Transverse colon (tissue), 4 donors: Measurements from ENCODE around the gene GSK3B. TPM values are rescaled to one million over a fixed set of nuclear protein-coding genes. Genes with fewer than 3 reads are reported as not detected.

Source experiments
- DNase-seq: peaks from one replicate; pipeline ENCODE4 v3.0.0-alpha.2; 2019
- H3K27ac ChIP-seq, 4 donors: fragments of 200-600 bp; sonication (generic); 2 replicates each; pipeline ENCODE4 v1.5.1; 2016 to 2018; ENCODE audit warnings: inconsistent platforms in 4 of 4
- H3K27me3 ChIP-seq: fragments of 200-600 bp; sonication (generic); 2 replicates; pipeline ENCODE4 v1.5.1; 2017; ENCODE audit warnings: inconsistent platforms
- H3K36me3 ChIP-seq, 4 donors: fragments of 200-600 bp; sonication (generic); 2 replicates each; pipeline ENCODE4 v1.5.1; 2017 to 2019; ENCODE audit warnings: inconsistent platforms in 4 of 4
- H3K4me1 ChIP-seq, 4 donors: fragments of 200-600 bp; sonication (generic); 2 replicates each; pipeline ENCODE4 v1.5.1; 2017 to 2020; ENCODE audit warnings: inconsistent platforms in 4 of 4
- H3K4me3 ChIP-seq, 4 donors: fragments of 200-600 bp; sonication (generic); 1 replicate in 1 of 4; 2 replicates in 3 of 4; pipeline versions ENCODE4 v1.5.1 to v1.6.1; 2017 to 2019; ENCODE audit warnings: inconsistent platforms in 4 of 4
- H3K9me3 ChIP-seq, 2 donors: fragments of 200-600 bp; sonication (generic); 2 replicates each; pipeline ENCODE4 v1.5.1; 2017 to 2019; ENCODE audit warnings: inconsistent platforms in 2 of 2
- CTCF ChIP-seq, 5 experiments: fragments of 200-600 bp in 3 of 5; fragments of 450-650 bp in 2 of 5; sonication (generic) in 3 of 5; IDR thresholded peaks; 1 replicate in 2 of 5; 2 replicates in 3 of 5; pipeline ENCODE4 v1.5.1; 2016 to 2017; ENCODE audit warnings: antibody characterized with exemption in 5 of 5, inconsistent platforms in 3 of 5, mild to moderate bottlenecking in 2 of 5, moderate library complexity in 1 of 5
- EP300 ChIP-seq: sonication (generic); formaldehyde crosslinking; IDR thresholded peaks from one replicate; pipeline ENCODE4 v1.6.1; 2017; ENCODE audit warnings: antibody characterized with exemption, low read depth
- POLR2A ChIP-seq: fragments of 450-650 bp; IDR thresholded peaks from one replicate; pipeline ENCODE4 v1.6.1; 2016; ENCODE audit warnings: antibody characterized with exemption, mild to moderate bottlenecking, moderate library complexity
- POLR2AphosphoS5 ChIP-seq, 3 donors: sonication (generic); formaldehyde crosslinking; IDR thresholded peaks; one replicate each; pipeline ENCODE4 v1.6.1; 2016; ENCODE audit warnings: antibody characterized with exemption in 3 of 3
- whole genome bisulfite sequencing, 2 donors: methylation state at CpG; one replicate each; pipeline ENCODE4 v1.1.5; 2018; ENCODE audit warnings: low coverage in 1 of 2; 5-methylcytosine and 5-hydroxymethylcytosine counted together
- in situ Hi-C, 4 donors: fragments of 200-750 bp; cut with MboI; loops; one replicate each; pipeline versions ENCODE4 v1.15.0 to v1.15.1; 2017; ENCODE audit warnings: low sequenced_read_pairs in 3 of 4, low pct_ligation_motif_present in 1 of 4, low pct_unique_long_range_greater_than_20kb in 1 of 4
- intact Hi-C: fragments of 100-400 bp; cut with DNase I; formaldehyde crosslinking; loops from one replicate; pipeline ENCODE4 v1.15.1; 2023; ENCODE audit warnings: low total_unique reads
- total RNA-seq, 4 donors: library from RNA; depleted of rRNA; stranded (reverse); fragments of >200 nt; gene quantifications; one replicate each; pipeline ENCODE4 v1.1.0, GENCODE V29; 2016

Gene GSK3B
- total RNA-seq, 4 donors from 2014 or later = 14.7 to 35.9 (median 24.2) TPM

GRCh38 chr3:119902061-119902460 is 192.2 kb downstream of the GSK3B start:
- Histone ChIP-seq H3K36me3 (peaks cover 0 to 19% (median 5%) of the 10 kb centered on the region in 4 donors), H3K9me3 (no peaks in the 10 kb centered on the region), H3K4me3 (no peak overlapping the region), H3K27ac (no peak overlapping the region), H3K27me3 (no peaks in the 10 kb centered on the region), H3K4me1 (no peaks in the 10 kb centered on the region)
- no peak for DNase-seq
- in situ Hi-C loops (no loop called here), intact Hi-C loops (no loop called here)
- WGBS, 2 donors = 79 to 90% methylated on average over 3 of the region's 3 CpGs
- TF ChIP-seq POLR2A (no peak), CTCF (IDR thresholded peaks at IDR 0.05) (no peak), POLR2AphosphoS5 (IDR thresholded peaks at IDR 0.05) (no peak), EP300 (no peak)

- in situ Hi-C loops = no loop called here
- Histone ChIP-seq H3K27ac (no peak overlapping the region), H3K36me3 (peaks cover 0 to 19% (median 5%) of the 10 kb centered on the region in 4 donors), H3K27me3 (no peaks in the 10 kb centered on the region), H3K4me3 (no peak overlapping the region), H3K9me3 (no peaks in the 10 kb centered on the region), H3K4me1 (no peaks in the 10 kb centered on the region)
- no peak for DNase-seq
- intact Hi-C loops = no loop called here
- 98 to 100% methylated on average over 1 of the region's 1 CpG for WGBS, 2 donors
- TF ChIP-seq POLR2A = no peak
- no peak for TF ChIP-seq CTCF (IDR thresholded peaks at IDR 0.05)
- no peak for TF ChIP-seq EP300
- no peak for TF ChIP-seq POLR2AphosphoS5 (IDR thresholded peaks at IDR 0.05)
Observed at GRCh38 chr3:119901148-119901547, 193.1 kb downstream of the GSK3B start.

GRCh38 chr3:119899192-119899511 is 195.1 kb downstream of the GSK3B start:
- no peaks in the 10 kb centered on the region for H3K27me3 ChIP-seq
- in situ Hi-C loops (loop anchor here (10.0 to 25.0 kb wide), 3 partner anchors 286 to 663 kb away; no protein-coding TSS in a partner anchor), intact Hi-C loops (no loop called here)
- H3K36me3 ChIP-seq = peaks cover 0 to 9% (median 4%) of the 10 kb centered on the region in 4 donors
- no peak for DNase-seq
- H3K9me3 ChIP-seq = no peaks in the 10 kb centered on the region
- TF ChIP-seq POLR2AphosphoS5 (IDR thresholded peaks at IDR 0.05) (no peak), CTCF (IDR thresholded peaks at IDR 0.05) (no peak), EP300 (no peak), POLR2A (no peak)
- H3K4me3 ChIP-seq = no peak overlapping the region
- no peak overlapping the region for H3K27ac ChIP-seq
- H3K4me1 ChIP-seq = no peaks in the 10 kb centered on the region

GRCh38 chr3:119898478-119899191 is 195.6 kb downstream of the GSK3B start:
- intact Hi-C loops = no loop called here
- WGBS, 2 donors = 92 to 93% methylated on average over 6 of the region's 6 CpGs

More at GRCh38 chr3:119898478-119899191, 195.6 kb downstream of the GSK3B start:
- no peaks in the 10 kb centered on the region for H3K9me3 ChIP-seq
- DNase-seq = no peak
- H3K36me3 ChIP-seq = peaks cover 0 to 7% (median 1%) of the 10 kb centered on the region in 4 donors
- in situ Hi-C loops = loop anchor here (10.0 to 25.0 kb wide), 3 partner anchors 286 to 664 kb away; no protein-coding TSS in a partner anchor
- H3K4me3 ChIP-seq = no peak overlapping the region
- TF ChIP-seq CTCF (IDR thresholded peaks at IDR 0.05) (no peak), POLR2A (no peak), POLR2AphosphoS5 (IDR thresholded peaks at IDR 0.05) (no peak), EP300 (no peak)
- H3K27ac ChIP-seq = no peak overlapping the region
- H3K4me1 ChIP-seq = no peaks in the 10 kb centered on the region
- H3K27me3 ChIP-seq = no peaks in the 10 kb centered on the region
